ENCODE results near the gene CDC42BPB. TPM values are rescaled to one million over a fixed set of nuclear protein-coding genes. Genes with fewer than 3 reads are reported as not detected.

The CDC42BPB gene
- total RNA-seq, 1 donor from 2014 or later, result 68.4 TPM

DNA sequence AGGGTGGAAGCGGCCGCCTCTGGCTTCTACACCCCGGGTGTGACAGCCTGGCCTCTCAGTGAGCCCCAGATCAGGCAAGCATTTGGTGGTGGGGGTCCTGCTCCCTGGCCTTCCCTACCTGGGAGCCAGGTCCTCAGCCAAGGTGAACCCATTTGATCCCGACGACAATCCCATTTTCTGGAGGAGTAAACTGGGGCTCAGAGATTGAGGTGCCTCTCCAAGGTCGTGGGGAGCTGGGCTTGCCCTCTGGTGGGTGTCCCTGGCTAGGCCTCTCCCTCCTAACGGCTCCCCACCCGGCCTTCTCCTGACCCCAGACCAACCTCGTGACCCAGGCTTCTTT is 34.5 kb upstream of the CDC42BPB start:
- no peak for DNase-seq (ENCODE audit: low read depth)
- H3K4me3 ChIP-seq (ENCODE audit: low read depth, low read length), result peak overlapping the region; percentile 42
- TF ChIP-seq, protein P1, sequence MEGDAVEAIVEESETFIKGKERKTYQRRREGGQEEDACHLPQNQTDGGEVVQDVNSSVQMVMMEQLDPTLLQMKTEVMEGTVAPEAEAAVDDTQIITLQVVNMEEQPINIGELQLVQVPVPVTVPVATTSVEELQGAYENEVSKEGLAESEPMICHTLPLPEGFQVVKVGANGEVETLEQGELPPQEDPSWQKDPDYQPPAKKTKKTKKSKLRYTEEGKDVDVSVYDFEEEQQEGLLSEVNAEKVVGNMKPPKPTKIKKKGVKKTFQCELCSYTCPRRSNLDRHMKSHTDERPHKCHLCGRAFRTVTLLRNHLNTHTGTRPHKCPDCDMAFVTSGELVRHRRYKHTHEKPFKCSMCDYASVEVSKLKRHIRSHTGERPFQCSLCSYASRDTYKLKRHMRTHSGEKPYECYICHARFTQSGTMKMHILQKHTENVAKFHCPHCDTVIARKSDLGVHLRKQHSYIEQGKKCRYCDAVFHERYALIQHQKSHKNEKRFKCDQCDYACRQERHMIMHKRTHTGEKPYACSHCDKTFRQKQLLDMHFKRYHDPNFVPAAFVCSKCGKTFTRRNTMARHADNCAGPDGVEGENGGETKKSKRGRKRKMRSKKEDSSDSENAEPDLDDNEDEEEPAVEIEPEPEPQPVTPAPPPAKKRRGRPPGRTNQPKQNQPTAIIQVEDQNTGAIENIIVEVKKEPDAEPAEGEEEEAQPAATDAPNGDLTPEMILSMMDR (conservative IDR thresholded peaks at IDR 0.05; ENCODE audit: low read depth, low read length), result no peak

DNA sequence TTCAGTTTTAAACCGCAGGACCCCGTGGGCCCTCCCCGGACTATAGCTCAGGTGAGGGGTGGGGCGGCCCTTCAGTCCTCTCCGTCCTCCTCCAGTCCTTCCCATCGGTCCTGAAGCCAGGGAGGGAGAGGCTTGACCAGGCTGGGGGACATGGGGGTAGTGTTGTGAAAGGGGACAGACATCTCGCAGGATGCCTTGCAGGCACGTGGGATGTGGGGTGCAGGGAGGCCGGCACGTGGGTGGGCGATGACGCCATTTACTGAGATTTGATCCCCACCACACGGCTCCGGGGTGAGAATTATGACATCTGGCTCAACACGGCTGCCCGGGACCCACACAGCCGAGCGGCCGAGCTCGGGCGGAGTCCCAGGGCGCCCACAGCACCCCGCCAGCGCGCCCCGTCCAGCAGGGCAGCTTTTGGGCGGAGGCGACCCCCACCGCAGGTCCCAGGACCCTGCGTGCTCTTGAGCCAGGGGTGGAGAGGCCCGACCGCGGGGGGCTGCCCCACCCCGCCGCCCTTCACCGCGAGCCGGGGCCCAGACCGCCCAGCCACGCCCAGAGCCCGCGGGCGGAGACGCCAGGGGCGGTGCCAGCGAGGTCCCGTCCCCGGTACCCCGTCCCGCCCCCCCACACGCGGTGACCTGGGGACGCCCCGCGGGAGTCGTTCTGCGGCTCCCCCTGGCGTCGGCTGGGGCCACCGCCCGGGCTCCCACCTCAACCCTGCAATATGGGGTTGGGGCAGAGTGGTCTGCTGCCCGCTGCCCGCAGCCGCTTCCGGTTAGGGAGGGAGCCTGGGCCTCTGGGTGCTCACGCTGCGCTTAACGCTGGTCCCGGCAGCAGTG is 33.9 kb upstream of the CDC42BPB start:
- TF ChIP-seq, protein P1 (conservative IDR thresholded peaks at IDR 0.05; ENCODE audit: low read depth, low read length), result peak; percentile 34
- no peak for DNase-seq (ENCODE audit: low read depth)

DNA sequence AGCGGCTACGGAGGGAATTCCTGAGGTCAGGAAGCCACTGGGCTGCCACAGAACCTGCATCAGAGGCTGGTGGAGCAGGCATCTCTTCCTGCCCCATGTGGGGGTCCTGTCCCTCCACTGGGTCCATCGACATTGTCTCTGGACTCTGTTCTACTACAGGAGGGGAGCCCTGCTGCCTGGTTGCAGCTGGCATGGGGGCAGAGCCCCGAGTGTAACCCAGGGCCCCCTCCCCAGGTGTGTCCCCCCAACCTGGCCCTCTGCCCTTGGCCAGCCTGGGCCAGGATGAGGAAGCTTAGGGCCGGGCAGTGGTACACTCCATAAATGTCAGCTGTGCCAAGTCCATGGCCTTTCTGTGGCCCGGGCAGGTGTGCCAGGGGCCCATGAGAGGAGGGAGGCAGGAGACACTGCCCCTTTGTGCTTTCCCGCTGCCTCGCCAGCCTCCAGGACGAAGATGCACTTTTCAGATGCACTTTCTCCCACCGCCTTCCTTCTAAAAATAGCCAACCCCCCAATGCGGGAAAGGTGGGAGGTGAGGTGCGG is 33.2 kb upstream of the CDC42BPB start:
- no peak for DNase-seq (ENCODE audit: low read depth)
- TF ChIP-seq, protein P1 (conservative IDR thresholded peaks at IDR 0.05; ENCODE audit: low read depth, low read length), result no peak
- H3K4me3 ChIP-seq (ENCODE audit: low read depth, low read length), result no peak overlapping the region

More for the DNA sequence above, 33.9 kb upstream of the CDC42BPB start:
- H3K4me3 ChIP-seq (ENCODE audit: low read depth, low read length), result peak overlapping the region; percentile 42

DNA sequence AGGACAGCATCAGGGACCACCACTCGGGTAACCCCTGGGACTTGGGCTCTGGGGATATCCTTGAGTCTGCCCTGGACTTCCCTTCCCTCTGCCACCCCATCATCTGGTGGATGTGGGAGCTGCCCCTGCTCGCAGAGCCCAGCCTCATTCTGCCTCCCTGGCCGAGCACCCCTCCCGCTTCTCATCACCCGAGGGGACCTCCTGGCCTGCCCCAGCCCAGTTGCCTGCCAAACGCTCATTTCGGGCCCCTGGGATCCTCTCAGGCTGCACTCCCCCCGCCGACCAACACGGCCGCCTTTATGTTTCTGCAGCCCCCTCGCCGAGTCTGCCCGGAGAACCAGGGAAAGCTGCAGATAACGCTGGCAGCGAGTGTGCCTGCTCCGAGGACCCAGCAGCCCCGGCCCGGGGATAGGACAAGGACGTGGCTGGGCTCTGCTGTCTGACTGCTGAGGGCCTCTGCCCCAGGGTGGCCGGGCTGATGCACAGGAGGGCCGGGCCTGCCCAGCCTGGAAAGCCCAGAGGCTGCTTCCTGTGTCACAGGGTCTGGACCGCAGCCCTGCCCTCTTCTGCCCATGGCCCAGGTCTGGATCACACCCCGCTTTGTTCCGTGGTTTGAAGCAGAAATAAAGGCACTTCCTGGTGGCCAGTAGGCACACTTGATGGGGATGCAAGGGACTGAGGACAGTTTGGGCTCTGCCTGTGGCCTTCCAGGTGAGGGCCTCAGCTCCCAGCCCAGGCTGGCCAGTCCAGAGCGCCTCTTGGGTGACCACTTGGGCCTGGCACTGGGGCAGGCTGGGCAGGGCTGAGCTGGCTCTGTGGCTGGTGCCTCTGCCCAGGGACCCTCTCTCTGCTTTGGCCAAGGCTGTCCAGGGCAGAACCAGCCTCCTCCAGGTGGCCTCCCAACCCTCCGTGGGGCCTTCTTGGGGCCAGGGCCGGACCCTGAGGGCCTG is 32.3 kb upstream of the CDC42BPB start:
- TF ChIP-seq, protein P1 (conservative IDR thresholded peaks at IDR 0.05; ENCODE audit: low read depth, low read length), result no peak
- DNase-seq (ENCODE audit: low read depth), result no peak
- H3K4me3 ChIP-seq (ENCODE audit: low read depth, low read length), result no peak overlapping the region

DNA sequence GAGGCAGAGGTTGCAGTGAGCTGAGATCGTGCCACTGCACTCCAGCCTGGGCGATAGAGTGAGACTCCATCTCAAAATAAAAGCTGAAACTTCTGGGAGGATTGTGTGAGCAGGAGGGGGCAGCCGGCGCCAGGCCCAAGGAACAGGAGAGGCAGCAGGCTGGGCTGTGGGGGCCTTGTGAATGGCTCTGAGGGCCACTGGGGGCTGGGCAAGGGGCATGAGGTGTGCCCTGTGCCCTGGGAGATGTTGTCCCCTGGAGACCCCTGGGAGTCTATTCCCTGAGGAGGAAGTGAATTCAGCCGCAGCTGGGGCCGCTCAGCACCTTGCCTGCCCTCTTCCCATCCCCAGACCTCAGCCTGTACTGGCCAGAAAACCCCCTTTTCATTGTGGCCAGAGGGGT is 31.6 kb upstream of the CDC42BPB start:
- no peak for DNase-seq (ENCODE audit: low read depth)
- H3K4me3 ChIP-seq (ENCODE audit: low read depth, low read length), result no peak overlapping the region
- TF ChIP-seq, protein P1 (conservative IDR thresholded peaks at IDR 0.05; ENCODE audit: low read depth, low read length), result no peak

DNA sequence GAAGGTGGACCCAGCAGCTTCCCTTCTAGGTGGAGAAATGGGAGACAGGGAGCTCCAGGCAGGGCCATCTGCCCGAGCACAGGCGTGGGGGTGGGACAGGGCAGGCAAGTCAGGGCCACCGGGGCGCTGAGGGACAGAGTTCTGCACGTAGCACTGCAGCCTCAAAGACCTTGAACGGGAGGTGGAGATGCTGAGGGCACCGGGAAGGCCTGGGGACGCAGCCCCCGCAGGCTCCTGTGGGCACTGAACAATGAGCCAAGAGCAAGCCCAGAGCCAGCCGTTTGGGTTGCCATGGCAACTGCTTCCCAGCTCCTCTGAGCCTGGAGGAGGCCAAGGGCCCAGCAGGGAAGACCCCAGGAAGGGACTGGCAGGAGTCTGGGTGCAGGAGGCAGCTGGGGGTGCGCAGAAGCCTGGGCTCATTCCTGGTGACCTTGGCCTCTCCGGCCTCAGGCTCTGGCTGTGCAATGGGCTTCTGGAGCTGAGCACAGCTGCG is 30.0 kb upstream of the CDC42BPB start:
- no peak for DNase-seq (ENCODE audit: low read depth)
- TF ChIP-seq, protein P1 (conservative IDR thresholded peaks at IDR 0.05; ENCODE audit: low read depth, low read length), result no peak
- no peak overlapping the region for H3K4me3 ChIP-seq (ENCODE audit: low read depth, low read length)

All from epithelial cell of proximal tubule (primary cell).